Thyroid gland (tissue), 4 donors: ENCODE data around the gene FPR1. TPM values are rescaled to one million over a fixed set of nuclear protein-coding genes. Genes with fewer than 3 reads are reported as not detected.

ENCODE experiments used
- DNase-seq, 2 donors: peaks; one replicate each; pipeline ENCODE4 v3.0.0-alpha.2; 2019
- H3K27ac ChIP-seq, 3 donors: fragments of 200-600 bp; sonication (generic); 1 replicate in 2 of 3; 2 replicates in 1 of 3; pipeline ENCODE4 v1.5.1; 2016 to 2019; ENCODE audit warnings: mild to moderate bottlenecking in 1 of 3, moderate library complexity in 1 of 3
- H3K27me3 ChIP-seq: fragments of 200-600 bp; sonication (generic); one replicate; pipeline ENCODE4 v1.5.1; 2019
- H3K36me3 ChIP-seq, 2 donors: fragments of 200-600 bp; sonication (generic); one replicate each; pipeline ENCODE4 v1.5.1; 2016 to 2019
- H3K4me1 ChIP-seq, 2 donors: fragments of 200-600 bp; sonication (generic); one replicate each; pipeline ENCODE4 v1.5.1; 2017 to 2019
- H3K4me3 ChIP-seq, 3 donors: fragments of 200-600 bp; sonication (generic); replicated peaks in 1 of 3; 1 replicate in 2 of 3; 2 replicates in 1 of 3; pipeline ENCODE4 v1.5.1; 2016; ENCODE audit warnings: mild to moderate bottlenecking in 1 of 3
- H3K9me3 ChIP-seq: fragments of 200-600 bp; sonication (generic); one replicate; pipeline ENCODE4 v1.5.1; 2017
- CTCF ChIP-seq, 6 experiments: fragments of 200-600 bp in 3 of 6; fragments of 450-650 bp in 3 of 6; sonication (generic) in 3 of 6; IDR thresholded peaks; one replicate each; pipeline ENCODE4 v1.5.1; 2016 to 2019; ENCODE audit warnings: antibody characterized with exemption in 6 of 6, mild to moderate bottlenecking in 2 of 6, inconsistent platforms in 1 of 6, moderate library complexity in 1 of 6
- POLR2A ChIP-seq, 2 donors: fragments of 450-650 bp; IDR thresholded peaks; one replicate each; pipeline ENCODE4 v1.6.1; 2017; ENCODE audit warnings: antibody characterized with exemption in 2 of 2, mild to moderate bottlenecking in 2 of 2, moderate library complexity in 1 of 2
- WGBS, 2 donors: methylation state at CpG; one replicate each; pipeline ENCODE4 v1.1.5; 2017; 5-methylcytosine and 5-hydroxymethylcytosine counted together
- intact Hi-C: fragments of 100-400 bp; cut with DNase I; formaldehyde crosslinking; loops from one replicate; pipeline ENCODE4 v1.15.1; 2023
- total RNA-seq, 4 donors: library from RNA; depleted of rRNA; stranded (reverse); fragments of >200 nt; gene quantifications; one replicate each; pipeline ENCODE4 v1.2.3, GENCODE V29; 2016

The FPR1 gene
- total RNA-seq, 4 donors from 2014 or later = 1.7 to 5.8 (median 3.3) TPM

- DNase-seq = no peak
- Histone ChIP-seq H3K36me3 (no peaks in the 10 kb centered on the region), H3K4me3 (no peak overlapping the region), H3K4me1 (no peaks in the 10 kb centered on the region), H3K9me3 (no peaks in the 10 kb centered on the region), H3K27ac (no peak overlapping the region), H3K27me3 (no peaks in the 10 kb centered on the region)
- intact Hi-C loops = no loop called here
- no peak for TF ChIP-seq POLR2A (IDR thresholded peaks at IDR 0.05)
- TF ChIP-seq CTCF (IDR thresholded peaks at IDR 0.05) = no peak
- WGBS, 2 donors = 76 to 78% methylated on average over 2 of the region's 2 CpGs
These were observed 13.8 kb downstream of the FPR1 start for GRCh38 chr19:51737924-51738323.

DNA sequence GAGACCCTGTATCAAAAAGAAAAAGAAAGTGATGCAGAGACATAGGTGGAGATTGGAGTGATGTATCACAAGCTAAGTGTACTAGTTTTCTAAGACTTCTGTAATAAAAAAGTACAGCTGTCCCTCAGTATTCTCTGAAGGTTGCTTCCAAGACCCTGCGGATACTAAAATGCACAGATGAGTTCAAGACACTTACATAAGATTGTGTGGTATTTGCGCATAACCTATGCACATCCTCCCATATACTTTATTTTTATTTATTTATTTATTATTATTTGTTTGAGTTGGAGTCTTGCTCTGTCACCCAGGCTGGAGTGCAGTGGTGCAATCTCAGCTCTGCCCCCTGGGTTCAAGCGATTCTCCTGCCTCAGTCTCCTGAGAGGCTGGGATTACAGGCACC is 14.3 kb downstream of the FPR1 start:
- no peak for DNase-seq
- intact Hi-C loops = no loop called here
- Histone ChIP-seq H3K27ac (no peak overlapping the region), H3K4me3 (no peak overlapping the region), H3K36me3 (no peaks in the 10 kb centered on the region), H3K9me3 (no peaks in the 10 kb centered on the region), H3K27me3 (no peaks in the 10 kb centered on the region), H3K4me1 (no peaks in the 10 kb centered on the region)
- TF ChIP-seq POLR2A (IDR thresholded peaks at IDR 0.05) (no peak), CTCF (IDR thresholded peaks at IDR 0.05) (no peak)
- WGBS, 2 donors = 88 to 92% methylated on average over 3 of the region's 3 CpGs

GRCh38 chr19:51735759-51736449 is 15.8 kb downstream of the FPR1 start:
- no peaks in the 10 kb centered on the region for H3K36me3 ChIP-seq
- no peaks in the 10 kb centered on the region for H3K9me3 ChIP-seq
- 61 to 77% methylated on average over 10 of the region's 10 CpGs for WGBS, 2 donors
- H3K27ac ChIP-seq = no peak overlapping the region
- H3K4me1 ChIP-seq = no peaks in the 10 kb centered on the region
- DNase-seq = no peak
- H3K4me3 ChIP-seq = no peak overlapping the region
- intact Hi-C loops = no loop called here
- no peak for TF ChIP-seq POLR2A (IDR thresholded peaks at IDR 0.05)
- no peak for TF ChIP-seq CTCF (IDR thresholded peaks at IDR 0.05)
- no peaks in the 10 kb centered on the region for H3K27me3 ChIP-seq

- Histone ChIP-seq H3K27me3 (no peaks in the 10 kb centered on the region), H3K27ac (no peak overlapping the region), H3K4me3 (no peak overlapping the region), H3K36me3 (no peaks in the 10 kb centered on the region), H3K9me3 (no peaks in the 10 kb centered on the region), H3K4me1 (no peaks in the 10 kb centered on the region)
- intact Hi-C loops = no loop called here
- 77 to 80% methylated on average over 7 of the region's 7 CpGs for WGBS, 2 donors
- TF ChIP-seq POLR2A (IDR thresholded peaks at IDR 0.05) = no peak
- no peak for TF ChIP-seq CTCF (IDR thresholded peaks at IDR 0.05)
- DNase-seq = no peak
These were observed 17.7 kb downstream of the FPR1 start for GRCh38 chr19:51733742-51734522.

- intact Hi-C loops = no loop called here
- DNase-seq = no peak
- H3K27me3 ChIP-seq = no peaks in the 10 kb centered on the region
- H3K4me1 ChIP-seq = no peaks in the 10 kb centered on the region
- H3K4me3 ChIP-seq = no peak overlapping the region
- 69 to 70% methylated on average over 2 of the region's 2 CpGs for WGBS, 2 donors
- no peak overlapping the region for H3K27ac ChIP-seq
- no peaks in the 10 kb centered on the region for H3K9me3 ChIP-seq
- H3K36me3 ChIP-seq = no peaks in the 10 kb centered on the region
- TF ChIP-seq CTCF (IDR thresholded peaks at IDR 0.05) (no peak), POLR2A (IDR thresholded peaks at IDR 0.05) (no peak)
These were observed 21.9 kb downstream of the FPR1 start for GRCh38 chr19:51729781-51730180.
